OCI-LY1 (cell line): ENCODE measurements around the gene SOX12.

Experiments
- H2AFZ ChIP-seq: fragments of 200-600 bp; sonication (generic), shearing (Covaris generic); 2 replicates; pipeline ENCODE4 v1.6.0; 2014; ENCODE audit warnings: antibody characterized with exemption, mild to moderate bottlenecking, low read length
- H3F3A ChIP-seq: fragments of 200-600 bp; sonication (generic), shearing (Covaris generic); 2 replicates; pipeline ENCODE4 v1.6.0; 2014; ENCODE audit warnings: mild to moderate bottlenecking, antibody characterized with exemption, low read length, moderate library complexity; ENCODE audit not compliant: insufficient read depth
- H3K27ac ChIP-seq: fragments of 200-600 bp; sonication (generic); 2 replicates; pipeline ENCODE4 v1.5.1; 2014; ENCODE audit warnings: low read length, mixed run types, mild to moderate bottlenecking, low read depth; ENCODE audit not compliant: poor library complexity, severe bottlenecking
- H3K27me3 ChIP-seq: fragments of 200-600 bp; sonication (generic); 2 replicates; pipeline ENCODE4 v1.6.0; 2014; ENCODE audit warnings: antibody characterized with exemption, mild to moderate bottlenecking, low read length, moderate library complexity; ENCODE audit not compliant: insufficient read depth
- H3K36me3 ChIP-seq: fragments of 200-600 bp; sonication (generic); 2 replicates; pipeline ENCODE4 v1.6.1; 2014; ENCODE audit warnings: mild to moderate bottlenecking, antibody characterized with exemption, low read length, moderate library complexity, mixed read lengths; ENCODE audit not compliant: insufficient read depth
- H3K4me1 ChIP-seq: fragments of 200-600 bp; sonication (generic); 2 replicates; pipeline ENCODE4 v1.5.1; 2014; ENCODE audit warnings: mild to moderate bottlenecking, low read length, moderate library complexity; ENCODE audit not compliant: insufficient read depth, severe bottlenecking
- H3K4me2 ChIP-seq: fragments of 200-600 bp; sonication (generic), shearing (Covaris generic); 2 replicates; pipeline ENCODE4 v1.6.1; 2014; ENCODE audit warnings: low read length
- H3K4me3 ChIP-seq: fragments of 200-600 bp; sonication (generic); 2 replicates; pipeline ENCODE4 v1.5.1; 2014; ENCODE audit warnings: low read length, low read depth, mild to moderate bottlenecking, mixed read lengths; ENCODE audit not compliant: poor library complexity, severe bottlenecking
- H3K79me2 ChIP-seq: fragments of 200-600 bp; shearing (Covaris generic); 2 replicates; pipeline ENCODE4 v1.6.1; 2016; ENCODE audit warnings: mixed run types, low read length, mixed read lengths; ENCODE audit not compliant: insufficient read depth
- H3K9ac ChIP-seq: fragments of 200-600 bp; sonication (generic), shearing (Covaris generic); 2 replicates; pipeline ENCODE4 v1.6.1; 2014; ENCODE audit warnings: mild to moderate bottlenecking, low read length, mixed read lengths
- H3K9me2 ChIP-seq: fragments of 200-600 bp; sonication (generic), shearing (Covaris generic); 2 replicates; pipeline ENCODE4 v1.6.1; 2014; ENCODE audit warnings: low read depth, mild to moderate bottlenecking, low read length, mixed read lengths
- H3K9me3 ChIP-seq: fragments of 200-600 bp; shearing (Covaris generic); 2 replicates; pipeline ENCODE4 v1.6.1; 2014; ENCODE audit warnings: low read length, mixed read lengths
- H4K20me1 ChIP-seq: fragments of 200-600 bp; sonication (generic), shearing (Covaris generic); 2 replicates; pipeline ENCODE4 v1.6.0; 2016; ENCODE audit warnings: mild to moderate bottlenecking, low read length; ENCODE audit not compliant: insufficient read depth
- EZH2 ChIP-seq: fragments of 200-600 bp; sonication (generic), shearing (Covaris generic); IDR thresholded peaks from 2 replicates; pipeline ENCODE4 v1.8.0; 2017; ENCODE audit warnings: borderline replicate concordance, mixed run types, mild to moderate bottlenecking, antibody characterized with exemption, low read length, moderate library complexity, mixed read lengths
- TF ChIP-seq, protein P1 (sequence below): fragments of 200-600 bp; sonication (generic), shearing (Covaris generic); IDR thresholded peaks from 2 replicates; pipeline ENCODE4 v1.5.1; 2017; ENCODE audit warnings: mild to moderate bottlenecking, antibody characterized with exemption, low read length, moderate library complexity, mixed read lengths

SOX12 gene

GRCh38 chr20:300345-300990, 24.9 kb upstream of the SOX12 start:
- H3K9me3 ChIP-seq = no peaks in the 10 kb centered on the region
- no peak for TF ChIP-seq EZH2
- TF ChIP-seq, protein P1, sequence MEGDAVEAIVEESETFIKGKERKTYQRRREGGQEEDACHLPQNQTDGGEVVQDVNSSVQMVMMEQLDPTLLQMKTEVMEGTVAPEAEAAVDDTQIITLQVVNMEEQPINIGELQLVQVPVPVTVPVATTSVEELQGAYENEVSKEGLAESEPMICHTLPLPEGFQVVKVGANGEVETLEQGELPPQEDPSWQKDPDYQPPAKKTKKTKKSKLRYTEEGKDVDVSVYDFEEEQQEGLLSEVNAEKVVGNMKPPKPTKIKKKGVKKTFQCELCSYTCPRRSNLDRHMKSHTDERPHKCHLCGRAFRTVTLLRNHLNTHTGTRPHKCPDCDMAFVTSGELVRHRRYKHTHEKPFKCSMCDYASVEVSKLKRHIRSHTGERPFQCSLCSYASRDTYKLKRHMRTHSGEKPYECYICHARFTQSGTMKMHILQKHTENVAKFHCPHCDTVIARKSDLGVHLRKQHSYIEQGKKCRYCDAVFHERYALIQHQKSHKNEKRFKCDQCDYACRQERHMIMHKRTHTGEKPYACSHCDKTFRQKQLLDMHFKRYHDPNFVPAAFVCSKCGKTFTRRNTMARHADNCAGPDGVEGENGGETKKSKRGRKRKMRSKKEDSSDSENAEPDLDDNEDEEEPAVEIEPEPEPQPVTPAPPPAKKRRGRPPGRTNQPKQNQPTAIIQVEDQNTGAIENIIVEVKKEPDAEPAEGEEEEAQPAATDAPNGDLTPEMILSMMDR = no peak
- no peaks in the 10 kb centered on the region for H3K27me3 ChIP-seq
- peak overlapping the region; percentile 45; the same call in 1 of the 2 replicates for H3K4me2 ChIP-seq
- H3K79me2 ChIP-seq = no peaks in the 10 kb centered on the region
- H3K4me3 ChIP-seq = no peak overlapping the region
- no peaks in the 10 kb centered on the region for H3F3A ChIP-seq
- H3K4me1 ChIP-seq = peaks cover 26% of the 10 kb centered on the region
- H3K9me2 ChIP-seq = no peaks in the 10 kb centered on the region
- H2AFZ ChIP-seq = no peak overlapping the region
- no peak overlapping the region for H3K9ac ChIP-seq
- H3K36me3 ChIP-seq = peaks cover 19% of the 10 kb centered on the region
- no peaks in the 10 kb centered on the region for H4K20me1 ChIP-seq
- H3K27ac ChIP-seq = no peak overlapping the region

- Histone ChIP-seq H3K9ac (no peak overlapping the region), H3K4me3 (no peak overlapping the region), H3K9me3 (no peaks in the 10 kb centered on the region), H3K27me3 (no peaks in the 10 kb centered on the region), H3K4me2 (no peak overlapping the region), H3K79me2 (no peaks in the 10 kb centered on the region), H4K20me1 (no peaks in the 10 kb centered on the region), H3K9me2 (no peaks in the 10 kb centered on the region), H3K4me1 (peaks cover 19% of the 10 kb centered on the region), H3K36me3 (peaks cover 19% of the 10 kb centered on the region), H3F3A (no peaks in the 10 kb centered on the region), H2AFZ (no peak overlapping the region), H3K27ac (no peak overlapping the region)
- no peak for TF ChIP-seq EZH2
- TF ChIP-seq, protein P1 = no peak
Measured at GRCh38 chr20:301886-302848, 23.2 kb upstream of the SOX12 start.

DNA sequence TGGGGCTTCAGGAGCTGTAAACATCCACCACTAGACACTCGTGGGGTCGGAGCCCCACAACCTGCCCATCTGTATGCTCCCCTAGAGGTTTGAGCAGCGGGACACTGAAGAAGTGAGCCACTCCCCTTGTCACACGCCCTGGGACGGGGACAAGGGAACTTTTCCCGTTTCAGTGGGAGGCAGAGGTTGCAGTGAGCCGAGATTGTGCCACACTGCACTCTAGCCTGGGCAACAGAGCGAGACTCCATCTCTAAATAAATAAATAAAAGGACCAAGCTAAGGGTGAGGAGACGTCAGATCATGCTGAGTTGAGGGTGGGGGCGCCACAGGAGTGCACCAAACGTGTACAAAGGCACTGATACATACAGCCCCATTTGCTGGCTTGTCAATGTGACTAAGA, 19.6 kb upstream of the SOX12 start:
- no peaks in the 10 kb centered on the region for H3K9me3 ChIP-seq

More for the DNA sequence above, 19.6 kb upstream of the SOX12 start:
- H3K27me3 ChIP-seq = no peaks in the 10 kb centered on the region
- TF ChIP-seq EZH2 = no peak
- TF ChIP-seq, protein P1 = no peak
- no peak overlapping the region for H3K27ac ChIP-seq
- H3F3A ChIP-seq = no peaks in the 10 kb centered on the region
- H3K4me1 ChIP-seq = peaks cover 13% of the 10 kb centered on the region
- no peak overlapping the region for H2AFZ ChIP-seq
- H3K4me3 ChIP-seq = no peak overlapping the region
- H3K79me2 ChIP-seq = no peaks in the 10 kb centered on the region
- H3K9me2 ChIP-seq = no peaks in the 10 kb centered on the region
- H3K36me3 ChIP-seq = no peaks in the 10 kb centered on the region
- no peak overlapping the region for H3K9ac ChIP-seq
- H3K4me2 ChIP-seq = no peak overlapping the region
- H4K20me1 ChIP-seq = no peaks in the 10 kb centered on the region
